HepG2 (cell line): ENCODE data around the gene GABRA4. TPM values are rescaled to one million over a fixed set of nuclear protein-coding genes. Genes with fewer than 3 reads are reported as not detected.

Experiments used
- ATAC-seq: fragments of 200-7000 bp; cut with Tn5 transposase; 3 replicates; pipeline ENCODE4 v1.9.1; 2020; ENCODE audit warnings: mild to moderate bottlenecking, moderate library complexity
- BruUV-seq: library from RNA; stranded (reverse); fragments of 400-500 nt; replicated peaks from 2 replicates; lab custom pipeline; 2021; lab: Mats Ljungman, UMichigan
- CTCF ChIA-PET: fragments of 300-600 bp; formaldehyde crosslinking; extraction: SDS; loops from one replicate; lab custom pipeline; 2021; ENCODE audit warnings: low total read pairs, inconsistent platforms, low intra/inter-chr PET ratio; lab: Yijun Ruan, JAX
- POLR2A ChIA-PET: fragments of 350-600 bp; sonication (Branson Sonifier 250); formaldehyde crosslinking; loops from one replicate; lab custom pipeline; 2020; ENCODE audit warnings: antibody characterized with exemption, inconsistent platforms; lab: Yijun Ruan, JAX
- DNase-seq: peaks from one replicate; pipeline ENCODE4 v3.0.0-alpha.2; 2015; ENCODE audit warnings: low spot score
- FAIRE-seq: peaks from 3 replicates; lab custom pipeline; 2011; peaks lifted over from hg19 to GRCh38; lab: Jason Lieb, UNC
- H2AFZ ChIP-seq: one replicate; pipeline ENCODE4 v1.6.1; 2011; ENCODE audit warnings: low read length, inconsistent platforms
- H3K27ac ChIP-seq: fragments of 300-600 bp; 3 replicates; pipeline ENCODE4 v1.8.0; 2011; ENCODE audit warnings: mixed run types, mild to moderate bottlenecking, mixed read lengths, low read length, inconsistent platforms; ENCODE audit not compliant: insufficient read depth; ENCODE audit errors: extremely low read length
- H3K27me3 ChIP-seq, 2 experiments: fragments of 200-600 bp in 1 of 2; 2 replicates in 1 of 2; 3 replicates in 1 of 2; pipeline versions ENCODE4 v1.6.0 to v1.8.0; 2011; ENCODE audit warnings: low read length in 2 of 2, mild to moderate bottlenecking in 2 of 2, moderate library complexity in 2 of 2, inconsistent platforms in 1 of 2; ENCODE audit not compliant: insufficient read depth in 2 of 2, control insufficient read depth in 1 of 2
- H3K36me3 ChIP-seq, 2 experiments: fragments of 200-600 bp in 1 of 2; replicated peaks in 1 of 2; 2 replicates in 1 of 2; 3 replicates in 1 of 2; pipeline versions ENCODE4 v1.5.1 to v1.8.0; 2011; ENCODE audit warnings: low read length in 2 of 2, inconsistent platforms in 1 of 2; ENCODE audit not compliant: insufficient read depth in 2 of 2, control insufficient read depth in 1 of 2
- H3K4me1 ChIP-seq: 2 replicates; pipeline ENCODE4 v1.5.1; 2012; ENCODE audit warnings: low read length, inconsistent platforms; ENCODE audit not compliant: insufficient read depth
- H3K4me2 ChIP-seq: 2 replicates; pipeline ENCODE4 v1.6.0; 2011; ENCODE audit warnings: low read depth, low read length, inconsistent platforms
- H3K4me3 ChIP-seq, 3 experiments: fragments of 200-600 bp in 1 of 3; sonication (generic), shearing (Covaris generic) in 1 of 3; replicated peaks in 1 of 3; 2 replicates each; pipeline ENCODE4 v1.5.1; 2011 to 2016; ENCODE audit warnings: low read length in 3 of 3, inconsistent platforms in 2 of 3, low read depth in 2 of 3, mild to moderate bottlenecking in 2 of 3, control low read depth in 1 of 3, mixed read lengths in 1 of 3; ENCODE audit not compliant: insufficient read depth in 1 of 3
- H3K79me2 ChIP-seq: one replicate; pipeline ENCODE4 v1.6.1; 2011; ENCODE audit warnings: low read length, inconsistent platforms; ENCODE audit not compliant: insufficient read depth
- H3K9ac ChIP-seq: 2 replicates; pipeline ENCODE4 v1.6.0; 2011; ENCODE audit warnings: mild to moderate bottlenecking, low read depth, low read length, inconsistent platforms; ENCODE audit not compliant: insufficient read depth
- H3K9me3 ChIP-seq: 2 replicates; pipeline ENCODE4 v1.5.1; 2012; ENCODE audit warnings: mild to moderate bottlenecking, low read length
- H4K20me1 ChIP-seq: 2 replicates; pipeline ENCODE4 v1.6.0; 2011; ENCODE audit warnings: inconsistent platforms, mild to moderate bottlenecking, low read length, moderate library complexity; ENCODE audit not compliant: insufficient read depth
- BORCS8-MEF2B ChIP-seq: sonication (generic); formaldehyde crosslinking; IDR thresholded peaks from 2 replicates; pipeline ENCODE4 v1.8.0; 2022; ENCODE audit warnings: mild to moderate bottlenecking, missing genetic modification reagents
- CREM ChIP-seq, 2 experiments: sonication (generic) in 1 of 2; formaldehyde crosslinking in 1 of 2; IDR thresholded peaks; 2 replicates each; pipeline versions ENCODE4 v1.4.0 to v1.6.1; 2016 to 2020; ENCODE audit warnings: antibody characterized with exemption in 1 of 2, mild to moderate bottlenecking in 1 of 2, missing genetic modification reagents in 1 of 2
- FOXM1 ChIP-seq: sonication (generic); formaldehyde crosslinking; IDR thresholded peaks from 2 replicates; pipeline ENCODE4 v1.5.0; 2020; ENCODE audit warnings: missing genetic modification reagents
- HMG20A ChIP-seq: IDR thresholded peaks from 2 replicates; pipeline ENCODE4 v1.6.1; 2016; ENCODE audit warnings: borderline replicate concordance
- HNRNPH1 ChIP-seq: fragments of 200-400 bp; formaldehyde crosslinking; optimal IDR thresholded peaks from 2 replicates; pipeline ENCODE3; 2017; ENCODE audit warnings: mild to moderate bottlenecking, low read depth, low read length
- MAFK ChIP-seq, 2 experiments: IDR thresholded peaks in 1 of 2; conservative IDR thresholded peaks in 1 of 2; 2 replicates each; pipeline ENCODE4 v1.6.1; 2011; ENCODE audit warnings: improper control_type of control experiment in 2 of 2, low read length in 2 of 2
- ZC3H13 ChIP-seq: sonication (generic); formaldehyde crosslinking; IDR thresholded peaks from 2 replicates; pipeline ENCODE4 v1.8.1; 2023; ENCODE audit warnings: mild to moderate bottlenecking, missing genetic modification reagents, moderate library complexity
- ZNF44 ChIP-seq: sonication (generic); formaldehyde crosslinking; IDR thresholded peaks from 2 replicates; pipeline ENCODE4 v1.5.1; 2020; ENCODE audit warnings: mild to moderate bottlenecking, missing genetic modification reagents
- ZNF598 ChIP-seq: sonication (generic); formaldehyde crosslinking; IDR thresholded peaks from 2 replicates; pipeline ENCODE4 v1.5.1; 2020; ENCODE audit warnings: mild to moderate bottlenecking, missing genetic modification reagents, borderline replicate concordance
- WGBS: methylation state at CpG from one replicate; pipeline ENCODE4 v1.1.6; 2017; ENCODE audit warnings: low lambda C conversion rate; 5-methylcytosine and 5-hydroxymethylcytosine counted together
- in situ Hi-C: cut with HindIII; loops from 2 replicates; pipeline ENCODE4 v1.10.0; 2017; ENCODE audit warnings: low pct_unique_long_range_greater_than_20kb; ENCODE audit not compliant: extremely low pct_ligation_motif_present
- intact Hi-C: fragments of 100-400 bp; cut with micrococcal nuclease; formaldehyde crosslinking; loops from one replicate; pipeline ENCODE4 v1.10.0; 2022; ENCODE audit not compliant: unreplicated experiment
- polyA plus RNA-seq, 8 experiments: library from polyadenylated mRNA; depleted of rRNA in 3 of 8; stranded (reverse) in 7 of 8; unstranded in 1 of 8; fragments of >200 nt; fragmentation: Illumina TruSeq in 4 of 8; extraction: Trizol in 4 of 8; gene quantifications; 2 replicates each; pipeline versions ENCODE4 v1.2.1 to v1.2.3, GENCODE V29; 2011 to 2016; ENCODE audit warnings: low read depth in 4 of 8, missing spikeins in 1 of 8, mixed read lengths in 1 of 8; ENCODE audit not compliant: insufficient read depth in 1 of 8
- total RNA-seq, 5 experiments: library from RNA; depleted of rRNA; stranded (reverse); fragments of >200 nt; fragmentation: Illumina TruSeq; extraction: Trizol; gene quantifications; 2 replicates each; pipeline ENCODE4 v1.2.3, GENCODE V29; 2016; ENCODE audit warnings: low read depth in 1 of 5

The GABRA4 gene
- total and polyA plus RNA-seq, 2 of the 13 experiments (the other 11 are each of a cell fraction or from before 2014, with no cell fraction given): not detected

GRCh38 chr4:46958742-46959488 lies 34.5 kb downstream of the GABRA4 start (continued):
- TF ChIP-seq FOXM1 (CRISPR knock-in tag): no peak
- TF ChIP-seq, all 625 proteins: peak for 0

GRCh38 chr4:46956451-46956850 lies 36.9 kb downstream of the GABRA4 start:
- Histone ChIP-seq H3K4me2 (no peak overlapping the region), H4K20me1 (no peaks in the 10 kb centered on the region), H3K9me3 (no peaks in the 10 kb centered on the region), H3K79me2 (no peaks in the 10 kb centered on the region), H3K27me3 (no peaks in the 10 kb centered on the region), H3K4me3 (no peak overlapping the region), H3K27ac (no peak overlapping the region), H3K36me3 (no peaks in the 10 kb centered on the region), H3K9ac (no peak overlapping the region), H2AFZ (no peak overlapping the region), H3K4me1 (no peaks in the 10 kb centered on the region)
- 54% methylated on average over 4 of the region's 4 CpGs for WGBS
- ChIA-PET CTCF (no interaction called here), POLR2A (no interaction called here)
- intact Hi-C loops: no loop called here
- DNase-seq: no peak
- no TSS peak for BruUV-seq
- no peak for FAIRE-seq
- no peak for ATAC-seq
- TF ChIP-seq ZC3H13 (CRISPR knock-in tag) (no peak), ZNF44 (CRISPR knock-in tag) (no peak), CREM (IDR thresholded peaks at IDR 0.05) (no peak), CREM (CRISPR knock-in tag; IDR thresholded peaks at IDR 0.05) (no peak), BORCS8-MEF2B (CRISPR knock-in tag) (no peak), HNRNPH1 (no peak), ZNF598 (CRISPR knock-in tag) (no peak), HMG20A (CRISPR knock-in tag) (no peak), MAFK (conservative IDR thresholded peaks at IDR 0.05 in 1 of 2, IDR thresholded peaks at IDR 0.05 in 1 of 2; ENCODE audit: low read length in 2 of 2) (no peak)
- in situ Hi-C loops: no loop called here
